Measurements from ENCODE around the gene HARS1. TPM values are rescaled to one million over a fixed set of nuclear protein-coding genes. Genes with fewer than 3 reads are reported as not detected.

The HARS1 gene
- total and polyA plus RNA-seq, 4 donors: 35.1 to 74.6 (median 48.9) TPM

Small RNA genes lying within 50 kb of the gene (microRNA-seq; reads per million reads assigned to microRNA genes)
- 0 to 0.99 reads per million in 2 donors for gene MIR3655

Other genes with a start within 250 kb of the HARS1 start
- gene EIF4EBP3, start 143.7 kb downstream of the HARS1 start, total RNA-seq: 10 to 100 TPM in 1 of 2 donors, 1 to 10 TPM in 1; 5.4 to 14.2 TPM
- 10 to 100 TPM; 27.8 to 37.5 TPM for gene EIF4EBP3, start 143.7 kb downstream of the HARS1 start, polyA plus RNA-seq
- 10 to 100 TPM; 23.7 to 32.5 TPM for gene SRA1, start 133.9 kb downstream of the HARS1 start, total RNA-seq
- 10 to 100 TPM; 23.2 to 49.6 TPM for gene SRA1, start 133.9 kb downstream of the HARS1 start, polyA plus RNA-seq
- gene APBB3, start 126.8 kb downstream of the HARS1 start, total RNA-seq: 10 to 100 TPM; 32.9 to 48.3 TPM
- 10 to 100 TPM; 10.9 to 66.9 TPM for gene APBB3, start 126.8 kb downstream of the HARS1 start, polyA plus RNA-seq
- 10 to 100 TPM; 38.9 to 43.4 TPM for gene SLC35A4, start 126.5 kb downstream of the HARS1 start, total RNA-seq
- 10 to 100 TPM; 24.9 to 25.5 TPM for gene SLC35A4, start 126.5 kb downstream of the HARS1 start, polyA plus RNA-seq
- 100 to 1,000 TPM; 104 to 205 TPM for gene CD14, start 58.2 kb downstream of the HARS1 start, total RNA-seq
- gene CD14, start 58.2 kb downstream of the HARS1 start, polyA plus RNA-seq: 100 to 1,000 TPM in 1 of 2 donors, 10 to 100 TPM in 1; 34.9 to 115 TPM
- 10 to 100 TPM in 1 of 2 donors, 1 to 10 TPM in 1; 8.6 to 11.9 TPM for gene TMCO6, start 51.9 kb downstream of the HARS1 start, total RNA-seq
- gene TMCO6, start 51.9 kb downstream of the HARS1 start, polyA plus RNA-seq: 1 to 10 TPM; 2.9 to 9.4 TPM
- gene NDUFA2, start 43.7 kb downstream of the HARS1 start, total RNA-seq: 10 to 100 TPM; 32.1 to 35.0 TPM
- 100 to 1,000 TPM; 114 to 198 TPM for gene NDUFA2, start 43.7 kb downstream of the HARS1 start, polyA plus RNA-seq
- 10 to 100 TPM; 78.4 to 79.1 TPM for gene IK, start 43.5 kb downstream of the HARS1 start, total RNA-seq
- gene IK, start 43.5 kb downstream of the HARS1 start, polyA plus RNA-seq: 100 to 1,000 TPM in 1 of 2 donors, 10 to 100 TPM in 1; 90.3 to 104 TPM
- gene WDR55, start 26.5 kb downstream of the HARS1 start, total RNA-seq: 10 to 100 TPM; 18.5 to 21.3 TPM
- 10 to 100 TPM in 1 of 2 donors, 1 to 10 TPM in 1; 9.5 to 22.0 TPM for gene WDR55, start 26.5 kb downstream of the HARS1 start, polyA plus RNA-seq
- 1 to 10 TPM in 1 of 2 donors, under 1 TPM in 1; 0.84 to 1.3 TPM for gene DND1, start 17.8 kb downstream of the HARS1 start, total RNA-seq
- gene DND1, start 17.8 kb downstream of the HARS1 start, polyA plus RNA-seq: 1 to 10 TPM in 1 of 2 donors, not detected in 1; 2.1 TPM
- 10 to 100 TPM; 21.3 to 33.0 TPM for gene HARS2, start 85 bp upstream of the HARS1 start, total RNA-seq
- 10 to 100 TPM; 14.4 to 27.6 TPM for gene HARS2, start 85 bp upstream of the HARS1 start, polyA plus RNA-seq
- 10 to 100 TPM; 39.0 to 41.4 TPM for gene ZMAT2, start 9.1 kb upstream of the HARS1 start, total RNA-seq
- gene ZMAT2, start 9.1 kb upstream of the HARS1 start, polyA plus RNA-seq: 100 to 1,000 TPM in 1 of 2 donors, 10 to 100 TPM in 1; 70.6 to 143 TPM
- not detected for gene PCDHA1, start 94.8 kb upstream of the HARS1 start, total RNA-seq
- not detected for gene PCDHA1, start 94.8 kb upstream of the HARS1 start, polyA plus RNA-seq
- gene PCDHA2, start 103.5 kb upstream of the HARS1 start, total RNA-seq: under 1 TPM; 0.13 to 0.24 TPM
- gene PCDHA2, start 103.5 kb upstream of the HARS1 start, polyA plus RNA-seq: not detected
- under 1 TPM; 0.33 to 0.36 TPM for gene PCDHA3, start 109.7 kb upstream of the HARS1 start, total RNA-seq
- gene PCDHA3, start 109.7 kb upstream of the HARS1 start, polyA plus RNA-seq: under 1 TPM; 0.25 to 0.38 TPM
- under 1 TPM; 0.78 to 0.90 TPM for gene PCDHA4, start 115.7 kb upstream of the HARS1 start, total RNA-seq
- gene PCDHA4, start 115.7 kb upstream of the HARS1 start, polyA plus RNA-seq: under 1 TPM in 1 of 2 donors, not detected in 1; 0.05 TPM
- under 1 TPM; 0.24 to 0.26 TPM for gene PCDHA5, start 130.2 kb upstream of the HARS1 start, total RNA-seq
- gene PCDHA5, start 130.2 kb upstream of the HARS1 start, polyA plus RNA-seq: under 1 TPM in 1 of 2 donors, not detected in 1; 0.08 TPM
- under 1 TPM; 0.36 to 0.45 TPM for gene PCDHA6, start 136.6 kb upstream of the HARS1 start, total RNA-seq
- under 1 TPM in 1 of 2 donors, not detected in 1; 0.64 TPM for gene PCDHA6, start 136.6 kb upstream of the HARS1 start, polyA plus RNA-seq
- gene PCDHA7, start 142.9 kb upstream of the HARS1 start, total RNA-seq: under 1 TPM; 0.32 to 0.57 TPM
- under 1 TPM in 1 of 2 donors, not detected in 1; 0.13 TPM for gene PCDHA7, start 142.9 kb upstream of the HARS1 start, polyA plus RNA-seq
- under 1 TPM; 0.16 to 0.36 TPM for gene PCDHA8, start 149.8 kb upstream of the HARS1 start, total RNA-seq
- gene PCDHA8, start 149.8 kb upstream of the HARS1 start, polyA plus RNA-seq: not detected
- under 1 TPM; 0.13 to 0.36 TPM for gene PCDHA9, start 157.0 kb upstream of the HARS1 start, total RNA-seq
- not detected for gene PCDHA9, start 157.0 kb upstream of the HARS1 start, polyA plus RNA-seq
- under 1 TPM; 0.65 to 0.69 TPM for gene PCDHA10, start 164.5 kb upstream of the HARS1 start, total RNA-seq
- gene PCDHA10, start 164.5 kb upstream of the HARS1 start, polyA plus RNA-seq: under 1 TPM in 1 of 2 donors, not detected in 1; 0.03 TPM
- under 1 TPM; 0.19 to 0.27 TPM for gene PCDHA11, start 177.6 kb upstream of the HARS1 start, total RNA-seq
- gene PCDHA11, start 177.6 kb upstream of the HARS1 start, polyA plus RNA-seq: not detected
- under 1 TPM in 1 of 2 donors, not detected in 1; 0.57 TPM for gene PCDHA12, start 183.9 kb upstream of the HARS1 start, total RNA-seq
- under 1 TPM in 1 of 2 donors, not detected in 1; 0.05 TPM for gene PCDHA12, start 183.9 kb upstream of the HARS1 start, polyA plus RNA-seq
- under 1 TPM; 0.15 to 0.16 TPM for gene PCDHA13, start 190.8 kb upstream of the HARS1 start, total RNA-seq
- gene PCDHA13, start 190.8 kb upstream of the HARS1 start, polyA plus RNA-seq: not detected
- under 1 TPM; 0.15 to 0.36 TPM for gene PCDHAC1, start 234.9 kb upstream of the HARS1 start, total RNA-seq
- not detected for gene PCDHAC1, start 234.9 kb upstream of the HARS1 start, polyA plus RNA-seq

Measured in aorta (tissue), 4 donors.